Thyroid gland (tissue), 4 donors: ENCODE data around the gene CIB2.

Experiments
- CTCF ChIP-seq, 6 experiments: fragments of 200-600 bp in 3 of 6; fragments of 450-650 bp in 3 of 6; sonication (generic) in 3 of 6; IDR thresholded peaks; one replicate each; pipeline ENCODE4 v1.5.1; 2016 to 2019; ENCODE audit warnings: antibody characterized with exemption in 6 of 6, mild to moderate bottlenecking in 2 of 6, inconsistent platforms in 1 of 6, moderate library complexity in 1 of 6
- POLR2A ChIP-seq, 2 donors: fragments of 450-650 bp; IDR thresholded peaks; one replicate each; pipeline ENCODE4 v1.6.1; 2017; ENCODE audit warnings: antibody characterized with exemption in 2 of 2, mild to moderate bottlenecking in 2 of 2, moderate library complexity in 1 of 2

- TF ChIP-seq POLR2A (IDR thresholded peaks at IDR 0.05) = no peak
- TF ChIP-seq CTCF (IDR thresholded peaks at IDR 0.05) = no peak
These were observed 72.8 kb downstream of the CIB2 start for GRCh38 chr15:78058401-78058935.
